Adrenal gland (tissue), 5 donors: ENCODE data around the gene NPRL2.
A peak's percentile ranks its signal among the peaks of the same experiment; 100 is the strongest.

Source experiments
- CTCF ChIP-seq, 6 experiments: fragments of 450-650 bp in 4 of 6; fragments of 200-600 bp in 2 of 6; sonication (generic) in 1 of 6; IDR thresholded peaks; 1 replicate in 5 of 6; 2 replicates in 1 of 6; pipeline versions ENCODE4 v1.5.1 to v1.8.0; 2016 to 2021; ENCODE audit warnings: antibody characterized with exemption in 6 of 6, mild to moderate bottlenecking in 2 of 6, moderate library complexity in 1 of 6
- POLR2A ChIP-seq, 2 donors: fragments of 450-650 bp; IDR thresholded peaks; one replicate each; pipeline ENCODE4 v1.6.1; 2017; ENCODE audit warnings: antibody characterized with exemption in 2 of 2, mild to moderate bottlenecking in 2 of 2, moderate library complexity in 1 of 2
- donor health status: DM: no; HTN: no; CAD: no.

GRCh38 chr3:50321336-50322114 lies 29.1 kb downstream of the NPRL2 start:
- TF ChIP-seq CTCF (IDR thresholded peaks at IDR 0.05) (peak; percentile 20 to 66 (median 32)), POLR2A (IDR thresholded peaks at IDR 0.05) (peak; percentile 36 to 69)
